Loucy (cell line): ENCODE results near the gene MRPS34.

ENCODE experiments used
- H2AFZ ChIP-seq: fragments of 200-600 bp; sonication (generic); 2 replicates; pipeline ENCODE4 v1.6.0; 2016; ENCODE audit warnings: antibody characterized with exemption, mild to moderate bottlenecking, low read length, moderate library complexity
- H3F3A ChIP-seq: fragments of 200-600 bp; 2 replicates; pipeline ENCODE4 v1.6.0; 2016; ENCODE audit warnings: antibody characterized with exemption, low read depth, mild to moderate bottlenecking
- H3K27me3 ChIP-seq: fragments of 200-600 bp; sonication (generic); 2 replicates; pipeline ENCODE4 v1.6.1; 2014; ENCODE audit warnings: low read length, mild to moderate bottlenecking; ENCODE audit not compliant: insufficient read depth, poor library complexity, severe bottlenecking
- H3K36me3 ChIP-seq: fragments of 200-600 bp; sonication (generic); 2 replicates; pipeline ENCODE4 v1.6.1; 2016; ENCODE audit warnings: low read length; ENCODE audit not compliant: insufficient read depth
- H3K4me1 ChIP-seq: fragments of 200-600 bp; sonication (generic); 2 replicates; pipeline ENCODE4 v1.5.1; 2014; ENCODE audit warnings: low read length, mild to moderate bottlenecking; ENCODE audit not compliant: insufficient read depth, poor library complexity, severe bottlenecking
- H3K4me2 ChIP-seq: fragments of 200-600 bp; sonication (generic); 2 replicates; pipeline ENCODE4 v1.6.0; 2014; ENCODE audit warnings: antibody characterized with exemption, low read length, low read depth, mild to moderate bottlenecking; ENCODE audit not compliant: poor library complexity, severe bottlenecking
- H3K4me3 ChIP-seq: fragments of 200-600 bp; sonication (generic); 2 replicates; pipeline ENCODE4 v1.5.1; 2014; ENCODE audit warnings: low read length, mild to moderate bottlenecking, mixed read lengths; ENCODE audit not compliant: poor library complexity, severe bottlenecking
- H3K79me2 ChIP-seq: fragments of 200-600 bp; sonication (generic); 2 replicates; pipeline ENCODE4 v1.6.1; 2014; ENCODE audit warnings: low read length; ENCODE audit not compliant: insufficient read depth
- H3K9ac ChIP-seq: fragments of 200-600 bp; sonication (generic); 2 replicates; pipeline ENCODE4 v1.6.0; 2014; ENCODE audit warnings: mild to moderate bottlenecking, low read depth, low read length, moderate library complexity; ENCODE audit not compliant: poor library complexity, severe bottlenecking
- H3K9me2 ChIP-seq: fragments of 200-600 bp; sonication (generic); replicated peaks from 2 replicates; pipeline ENCODE4 v1.6.1; 2016; ENCODE audit warnings: low read depth, low read length, mixed read lengths
- H3K9me3 ChIP-seq: fragments of 200-600 bp; sonication (generic); 2 replicates; pipeline ENCODE4 v1.6.1; 2014; ENCODE audit warnings: mild to moderate bottlenecking, antibody characterized with exemption, low read length, low read depth; ENCODE audit not compliant: insufficient read depth
- H4K20me1 ChIP-seq: fragments of 200-600 bp; sonication (generic); 2 replicates; pipeline ENCODE4 v1.6.0; 2014; ENCODE audit warnings: antibody characterized with exemption, low read length, mild to moderate bottlenecking; ENCODE audit not compliant: insufficient read depth, poor library complexity, severe bottlenecking
- EZH2phosphoT487 ChIP-seq: fragments of 200-600 bp; IDR thresholded peaks from 2 replicates; pipeline ENCODE4 v1.6.1; 2018; ENCODE audit warnings: antibody characterized with exemption, mild to moderate bottlenecking, moderate library complexity, borderline replicate concordance
- TF ChIP-seq, protein P1 (sequence below): fragments of 200-600 bp; sonication (generic); conservative IDR thresholded peaks from 2 replicates; pipeline ENCODE4 v1.5.1; 2014; ENCODE audit warnings: mild to moderate bottlenecking, antibody characterized with exemption, low read length

MRPS34 gene

DNA sequence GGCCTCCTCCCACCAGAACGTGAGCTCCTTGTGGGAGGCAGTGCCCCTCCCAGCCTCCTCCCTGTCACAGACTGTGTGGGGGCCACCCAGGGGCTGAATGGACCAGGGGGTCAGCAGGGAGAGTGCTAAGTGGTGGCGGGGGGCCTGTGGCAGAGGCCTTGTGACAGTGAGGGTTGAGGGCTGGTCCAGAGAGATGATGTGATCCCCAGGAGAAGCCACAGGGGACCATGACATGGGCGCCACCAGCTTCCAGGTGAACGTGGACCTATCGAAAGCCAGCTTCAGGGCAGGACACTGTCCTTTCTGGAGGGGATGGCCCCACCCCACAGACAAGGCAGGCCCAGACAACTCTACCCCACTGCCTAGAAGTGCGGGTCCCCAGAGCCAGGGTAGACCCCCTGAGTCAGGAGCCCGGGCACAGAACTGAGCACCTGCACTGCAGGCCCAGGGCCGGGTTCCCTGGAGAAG is 6.3 kb upstream of the MRPS34 start:
- Histone ChIP-seq H3K4me1 (no peaks in the 10 kb centered on the region), H3K9ac (no peak overlapping the region), H3K4me3 (no peak overlapping the region), H3K27me3 (no peaks in the 10 kb centered on the region), H3K9me3 (no peaks in the 10 kb centered on the region), H3K4me2 (no peak overlapping the region), H4K20me1 (peaks cover 7% of the 10 kb centered on the region), H3K9me2 (no peaks in the 10 kb centered on the region), H3K36me3 (no peaks in the 10 kb centered on the region), H3F3A (no peaks in the 10 kb centered on the region), H3K79me2 (peaks cover 40% of the 10 kb centered on the region), H2AFZ (no peak overlapping the region)
- TF ChIP-seq EZH2phosphoT487, result no peak
- TF ChIP-seq, protein P1, sequence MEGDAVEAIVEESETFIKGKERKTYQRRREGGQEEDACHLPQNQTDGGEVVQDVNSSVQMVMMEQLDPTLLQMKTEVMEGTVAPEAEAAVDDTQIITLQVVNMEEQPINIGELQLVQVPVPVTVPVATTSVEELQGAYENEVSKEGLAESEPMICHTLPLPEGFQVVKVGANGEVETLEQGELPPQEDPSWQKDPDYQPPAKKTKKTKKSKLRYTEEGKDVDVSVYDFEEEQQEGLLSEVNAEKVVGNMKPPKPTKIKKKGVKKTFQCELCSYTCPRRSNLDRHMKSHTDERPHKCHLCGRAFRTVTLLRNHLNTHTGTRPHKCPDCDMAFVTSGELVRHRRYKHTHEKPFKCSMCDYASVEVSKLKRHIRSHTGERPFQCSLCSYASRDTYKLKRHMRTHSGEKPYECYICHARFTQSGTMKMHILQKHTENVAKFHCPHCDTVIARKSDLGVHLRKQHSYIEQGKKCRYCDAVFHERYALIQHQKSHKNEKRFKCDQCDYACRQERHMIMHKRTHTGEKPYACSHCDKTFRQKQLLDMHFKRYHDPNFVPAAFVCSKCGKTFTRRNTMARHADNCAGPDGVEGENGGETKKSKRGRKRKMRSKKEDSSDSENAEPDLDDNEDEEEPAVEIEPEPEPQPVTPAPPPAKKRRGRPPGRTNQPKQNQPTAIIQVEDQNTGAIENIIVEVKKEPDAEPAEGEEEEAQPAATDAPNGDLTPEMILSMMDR, result no peak

DNA sequence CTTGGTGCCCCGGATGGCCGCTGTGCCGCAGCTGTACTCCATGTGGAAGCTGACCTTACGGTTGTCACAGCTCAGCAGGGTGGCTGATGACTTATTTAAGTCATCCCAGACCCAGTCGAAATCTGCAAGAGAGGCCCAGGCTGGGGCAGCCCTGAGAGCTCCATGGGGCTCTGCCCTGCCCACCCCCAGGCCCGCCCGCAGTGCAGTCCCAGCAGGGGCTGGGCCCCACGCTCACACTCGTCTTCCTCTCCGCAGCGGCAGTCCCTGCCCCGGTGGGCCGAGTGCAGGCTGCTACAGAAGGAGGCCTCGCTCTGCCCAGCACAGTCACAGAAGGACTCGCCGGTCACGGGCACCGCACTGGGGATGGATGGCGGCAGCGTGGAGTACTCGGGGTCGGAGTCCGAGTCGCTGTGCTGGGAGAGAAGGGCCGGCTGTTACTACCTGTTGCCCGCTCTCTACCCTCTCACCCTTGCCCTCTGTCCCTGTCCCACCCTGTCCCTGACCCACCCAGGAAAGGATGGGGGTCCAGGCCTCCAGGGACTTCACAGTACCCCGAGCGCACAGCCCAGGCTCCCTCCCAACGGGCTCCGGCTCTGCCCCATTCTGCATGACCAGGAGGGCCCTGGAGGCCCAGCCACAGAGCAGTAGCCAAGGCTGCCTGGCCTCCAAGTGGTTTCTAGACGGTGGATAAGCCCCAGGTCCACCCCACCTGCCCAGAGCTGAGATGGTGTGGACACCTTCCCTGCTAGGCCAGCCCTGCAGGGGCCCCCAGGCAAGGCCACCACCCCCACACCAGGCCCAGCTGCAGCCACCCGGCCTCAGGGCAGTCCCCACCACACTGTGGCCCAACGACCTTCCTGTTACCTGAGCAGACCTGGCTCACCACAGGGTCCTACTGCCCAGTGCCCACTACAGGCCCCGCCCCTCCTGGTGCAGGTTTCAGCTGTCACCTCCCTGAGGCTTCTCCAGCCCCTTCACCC is 5.6 kb upstream of the MRPS34 start:
- H3K79me2 ChIP-seq, result peaks cover 38% of the 10 kb centered on the region
- H3K4me2 ChIP-seq, result no peak overlapping the region
- H3K9me2 ChIP-seq, result no peaks in the 10 kb centered on the region
- no peaks in the 10 kb centered on the region for H3K4me1 ChIP-seq
- no peak overlapping the region for H3K9ac ChIP-seq
- no peaks in the 10 kb centered on the region for H3K36me3 ChIP-seq
- TF ChIP-seq EZH2phosphoT487, result no peak
- TF ChIP-seq, protein P1, result no peak
- no peaks in the 10 kb centered on the region for H3K27me3 ChIP-seq
- H3K9me3 ChIP-seq, result no peaks in the 10 kb centered on the region
- peaks cover 12% of the 10 kb centered on the region for H4K20me1 ChIP-seq
- no peaks in the 10 kb centered on the region for H3F3A ChIP-seq
- no peak overlapping the region for H2AFZ ChIP-seq
- H3K4me3 ChIP-seq, result no peak overlapping the region

DNA sequence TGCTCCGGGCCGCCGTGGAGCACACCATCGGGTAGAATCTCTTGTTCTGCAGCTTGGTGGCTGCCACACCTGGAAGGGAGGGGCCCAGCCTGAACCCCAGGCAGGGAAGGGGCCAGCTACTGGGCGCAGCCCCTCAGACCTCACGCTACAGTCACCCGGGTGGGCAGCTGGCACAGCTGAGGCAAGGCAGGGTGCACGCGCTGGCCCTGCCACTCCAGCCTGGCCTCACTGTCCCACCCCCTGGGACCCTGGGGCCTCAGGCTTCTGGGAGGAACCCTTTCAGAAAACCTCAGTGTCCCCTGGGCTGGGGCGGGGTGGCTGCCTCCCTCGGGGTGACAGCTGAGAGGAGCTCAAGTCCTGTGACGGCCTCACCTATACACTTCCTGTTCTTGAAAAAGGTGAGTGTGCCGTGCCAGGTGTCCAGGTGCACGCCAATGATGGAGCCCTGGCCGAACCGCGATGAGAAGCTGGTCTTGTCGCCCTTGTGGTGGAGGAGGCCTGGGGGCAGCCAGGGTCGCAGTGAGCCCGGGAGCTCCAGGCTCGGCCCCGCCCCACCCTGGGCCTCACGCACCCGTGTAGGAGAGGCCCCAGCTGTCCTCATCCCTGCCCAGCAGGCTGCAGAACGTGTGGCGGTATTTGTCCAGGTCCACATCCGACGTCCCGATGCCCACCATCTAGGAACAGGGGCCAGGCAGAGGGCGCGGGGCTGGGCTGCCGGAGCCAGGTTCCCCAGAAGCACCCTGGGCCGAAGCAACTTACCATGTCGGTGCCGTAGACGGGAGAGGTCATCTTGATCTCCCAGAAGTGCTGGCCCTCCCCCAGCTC is 4.7 kb upstream of the MRPS34 start:
- H3K27me3 ChIP-seq, result no peaks in the 10 kb centered on the region
- peaks cover 34% of the 10 kb centered on the region for H3K79me2 ChIP-seq
- H4K20me1 ChIP-seq, result peaks cover 12% of the 10 kb centered on the region
- no peaks in the 10 kb centered on the region for H3K9me3 ChIP-seq
- no peaks in the 10 kb centered on the region for H3K4me1 ChIP-seq
- H3K9me2 ChIP-seq, result no peaks in the 10 kb centered on the region
- no peak overlapping the region for H3K9ac ChIP-seq
- no peak for TF ChIP-seq EZH2phosphoT487
- TF ChIP-seq, protein P1, result no peak
- H3K36me3 ChIP-seq, result no peaks in the 10 kb centered on the region
- H3K4me2 ChIP-seq, result no peak overlapping the region
- H2AFZ ChIP-seq, result no peak overlapping the region
- no peaks in the 10 kb centered on the region for H3F3A ChIP-seq
- no peak overlapping the region for H3K4me3 ChIP-seq
